H9 (cell line): ENCODE measurements around the gene ZDHHC3. TPM values are rescaled to one million over a fixed set of nuclear protein-coding genes. Genes with fewer than 3 reads are reported as not detected.

Source experiments
- DNase-seq: peaks from one replicate; pipeline ENCODE4 v3.0.0-alpha.2; 2017
- H2AFZ ChIP-seq: one replicate; pipeline ENCODE4 v1.6.1; 2013; ENCODE audit warnings: mild to moderate bottlenecking, low read length, control low read depth, moderate library complexity
- H2AK5ac ChIP-seq: 2 replicates; pipeline ENCODE4 v1.6.1; 2013; ENCODE audit warnings: low read length, control low read depth, mixed read lengths; ENCODE audit not compliant: insufficient read length
- H2BK120ac ChIP-seq: one replicate; pipeline ENCODE4 v1.6.1; 2013; ENCODE audit warnings: low read depth, mild to moderate bottlenecking, low read length, control low read depth, inconsistent platforms; ENCODE audit not compliant: poor library complexity, severe bottlenecking
- H2BK12ac ChIP-seq: 2 replicates; pipeline ENCODE4 v1.6.1; 2013; ENCODE audit warnings: low read length, control low read depth, mixed read lengths, low read depth; ENCODE audit not compliant: insufficient read length
- H2BK15ac ChIP-seq: 2 replicates; pipeline ENCODE4 v1.6.1; 2013; ENCODE audit warnings: low read depth, low read length, control low read depth
- H2BK20ac ChIP-seq: one replicate; pipeline ENCODE4 v1.6.1; 2013; ENCODE audit warnings: low read depth, mild to moderate bottlenecking, low read length, control low read depth, inconsistent platforms; ENCODE audit not compliant: poor library complexity, severe bottlenecking
- H2BK5ac ChIP-seq: 2 replicates; pipeline ENCODE4 v1.6.1; 2013; ENCODE audit warnings: low read length, control low read depth, mixed read lengths; ENCODE audit not compliant: insufficient read length
- H3K14ac ChIP-seq: 2 replicates; pipeline ENCODE4 v1.6.1; 2013; ENCODE audit warnings: low read length, control low read depth; ENCODE audit not compliant: insufficient read depth
- H3K18ac ChIP-seq: 2 replicates; pipeline ENCODE4 v1.6.1; 2013; ENCODE audit warnings: low read depth, mild to moderate bottlenecking, mixed read lengths, low read length, control low read depth; ENCODE audit not compliant: insufficient read length
- H3K23ac ChIP-seq: 2 replicates; pipeline ENCODE4 v1.6.1; 2013; ENCODE audit warnings: low read length, control low read depth, mixed read lengths, low read depth; ENCODE audit not compliant: insufficient read length
- H3K23me2 ChIP-seq: 2 replicates; pipeline ENCODE4 v1.6.1; 2013; ENCODE audit warnings: low read depth, mild to moderate bottlenecking, mixed read lengths, low read length, control low read depth; ENCODE audit not compliant: insufficient read length, poor library complexity, severe bottlenecking
- H3K27ac ChIP-seq: 2 replicates; pipeline ENCODE4 v1.5.1; 2013; ENCODE audit warnings: low read length, control low read depth, mixed read lengths, low read depth; ENCODE audit not compliant: insufficient read length
- H3K27me3 ChIP-seq: 2 replicates; pipeline ENCODE4 v1.6.1; 2013; ENCODE audit warnings: low read length, control low read depth, inconsistent platforms; ENCODE audit not compliant: insufficient read depth
- H3K4ac ChIP-seq: 2 replicates; pipeline ENCODE4 v1.6.1; 2013; ENCODE audit warnings: low read depth, mild to moderate bottlenecking, control low read depth, inconsistent platforms, low read length, moderate library complexity
- H3K4me1 ChIP-seq: 2 replicates; pipeline ENCODE4 v1.6.1; 2013; ENCODE audit warnings: low read length, control low read depth, inconsistent platforms; ENCODE audit not compliant: insufficient read depth
- H3K4me2 ChIP-seq: 2 replicates; pipeline ENCODE4 v1.6.1; 2013; ENCODE audit warnings: low read length, control low read depth, mixed read lengths; ENCODE audit not compliant: insufficient read length, insufficient read depth
- H3K56ac ChIP-seq: 2 replicates; pipeline ENCODE4 v1.6.1; 2013; ENCODE audit warnings: low read depth, mild to moderate bottlenecking, mixed read lengths, low read length, control low read depth; ENCODE audit not compliant: insufficient read length
- H3K79me1 ChIP-seq: 2 replicates; pipeline ENCODE4 v1.6.1; 2013; ENCODE audit warnings: low read depth, mild to moderate bottlenecking, moderate library complexity, low read length, control low read depth, inconsistent platforms; ENCODE audit not compliant: insufficient read depth, poor library complexity, severe bottlenecking
- H3K79me2 ChIP-seq: 2 replicates; pipeline ENCODE4 v1.6.1; 2013; ENCODE audit warnings: low read length, control low read depth, inconsistent platforms; ENCODE audit not compliant: insufficient read depth
- H3K9ac ChIP-seq: 2 replicates; pipeline ENCODE4 v1.6.1; 2013; ENCODE audit warnings: low read length, control low read depth, mixed read lengths; ENCODE audit not compliant: insufficient read length; ENCODE audit errors: extremely low read depth
- H3K9me3 ChIP-seq: one replicate; pipeline ENCODE4 v1.6.1; 2013; ENCODE audit warnings: low read depth, low read length, inconsistent platforms; ENCODE audit not compliant: control insufficient read depth
- H3T11ph ChIP-seq: one replicate; pipeline ENCODE4 v1.6.1; 2013; ENCODE audit warnings: mild to moderate bottlenecking, low read length, control low read depth, inconsistent platforms
- H4K20me1 ChIP-seq: one replicate; pipeline ENCODE4 v1.6.1; 2013; ENCODE audit not compliant: control insufficient read depth, insufficient read length, insufficient read depth
- H4K5ac ChIP-seq: 2 replicates; pipeline ENCODE4 v1.6.1; 2013; ENCODE audit warnings: low read depth, mild to moderate bottlenecking, mixed read lengths, low read length, control low read depth; ENCODE audit not compliant: insufficient read length
- H4K8ac ChIP-seq: replicated peaks from 2 replicates; pipeline ENCODE4 v1.6.1; 2013; ENCODE audit warnings: low read length, control low read depth, mixed read lengths, low read depth; ENCODE audit not compliant: insufficient read length
- H4K91ac ChIP-seq: 2 replicates; pipeline ENCODE4 v1.6.1; 2013; ENCODE audit warnings: low read depth, mild to moderate bottlenecking, moderate library complexity, mixed read lengths, low read length, control low read depth; ENCODE audit not compliant: insufficient read length
- H3K27ac Mint-ChIP-seq, 3 experiments: 2 replicates in 2 of 3; 3 replicates in 1 of 3; pipeline ENCODE4 v1.8.0; 2020 to 2021; ENCODE audit warnings: mixed read lengths in 3 of 3, mild to moderate bottlenecking in 1 of 3, moderate library complexity in 1 of 3
- H3K27me3 Mint-ChIP-seq: 2 replicates; pipeline ENCODE4 v1.8.0; 2021; ENCODE audit warnings: low read depth, mild to moderate bottlenecking, moderate library complexity, mixed read lengths
- H3K36me3 Mint-ChIP-seq, 3 experiments: 2 replicates in 2 of 3; 3 replicates in 1 of 3; pipeline ENCODE4 v1.8.0; 2020 to 2021; ENCODE audit warnings: low read depth in 3 of 3, mixed read lengths in 3 of 3; ENCODE audit not compliant: insufficient read depth in 1 of 3
- H3K4me1 Mint-ChIP-seq, 2 experiments: 2 replicates each; pipeline ENCODE4 v1.8.0; 2020; ENCODE audit warnings: mixed read lengths in 2 of 2
- H3K4me3 Mint-ChIP-seq, 2 experiments: 2 replicates in 1 of 2; 3 replicates in 1 of 2; pipeline ENCODE4 v1.8.0; 2020 to 2021; ENCODE audit warnings: mild to moderate bottlenecking in 2 of 2, mixed read lengths in 2 of 2, moderate library complexity in 1 of 2
- H3K9me3 Mint-ChIP-seq, 2 experiments: 2 replicates in 1 of 2; 3 replicates in 1 of 2; pipeline ENCODE4 v1.8.0; 2020; ENCODE audit warnings: mild to moderate bottlenecking in 2 of 2, mixed read lengths in 2 of 2, moderate library complexity in 1 of 2
- WGBS: extraction: QIAGEN DNeasy Blood & Tissue Kit; methylation state at CpG from one replicate; pipeline ENCODE4 v1.1.7; 2013; ENCODE audit warnings: missing lambda C conversion rate, low lambda C conversion rate, mixed read lengths; ENCODE audit not compliant: insufficient read length; ENCODE audit errors: extremely low coverage; 5-methylcytosine and 5-hydroxymethylcytosine counted together
- total RNA-seq: library from RNA; stranded (reverse); gene quantifications from 2 replicates; pipeline ENCODE4 v1.2.1, GENCODE V29; 2021
- TF ChIP-seq, protein P1 (sequence below): fragments of 200-600 bp; sonication (generic); conservative IDR thresholded peaks from 3 replicates; pipeline ENCODE4 v1.8.0; 2021; ENCODE audit warnings: antibody characterized with exemption, mild to moderate bottlenecking

ZDHHC3 gene
- total RNA-seq, 1 experiment from 2014 or later, result 71.3 TPM

GRCh38 chr3:44970926-44971490 is 5.0 kb downstream of the ZDHHC3 start:
- DNase-seq, result no peak
- Histone ChIP-seq H3K79me1 (peaks cover 6% of the 10 kb centered on the region), H3K56ac (no peak overlapping the region), H3K79me2 (peaks cover 13% of the 10 kb centered on the region; the same call in 1 of the 2 replicates), H2BK15ac (no peak overlapping the region), H3K9ac (no peak overlapping the region), H4K20me1 (no peaks in the 10 kb centered on the region), H4K5ac (no peak overlapping the region), H2BK12ac (no peak overlapping the region), H4K8ac (no peak overlapping the region), H3K4ac (no peak overlapping the region), H4K91ac (no peak overlapping the region), H2BK20ac (no peak overlapping the region), H2AK5ac (no peak overlapping the region), H2AFZ (no peak overlapping the region), H3K18ac (no peak overlapping the region), H3K4me1 (0 out of 2 replicates have a peak, but pooled peaks cover 7% of the 10 kb centered on the region), H3K14ac (no peak overlapping the region), H2BK120ac (no peak overlapping the region), H3K9me3 (no peaks in the 10 kb centered on the region), H3K23me2 (peaks cover 5% of the 10 kb centered on the region), H3K27ac (no peak overlapping the region), H2BK5ac (no peak overlapping the region), H3K27me3 (no peaks in the 10 kb centered on the region), H3K4me2 (no peak overlapping the region), H3T11ph (no peak overlapping the region), H3K23ac (no peak overlapping the region)
- Mint-ChIP-seq H3K36me3 (no peaks in the 10 kb centered on the region; a peak in 1 of 7 replicates), H3K9me3 (no peaks in the 10 kb centered on the region), H3K27me3 (no peaks in the 10 kb centered on the region), H3K27ac (no peak overlapping the region), H3K4me3 (no peak overlapping the region), H3K4me1 (peaks cover 11 to 19% of the 10 kb centered on the region in 2 experiments)
- TF ChIP-seq, protein P1, sequence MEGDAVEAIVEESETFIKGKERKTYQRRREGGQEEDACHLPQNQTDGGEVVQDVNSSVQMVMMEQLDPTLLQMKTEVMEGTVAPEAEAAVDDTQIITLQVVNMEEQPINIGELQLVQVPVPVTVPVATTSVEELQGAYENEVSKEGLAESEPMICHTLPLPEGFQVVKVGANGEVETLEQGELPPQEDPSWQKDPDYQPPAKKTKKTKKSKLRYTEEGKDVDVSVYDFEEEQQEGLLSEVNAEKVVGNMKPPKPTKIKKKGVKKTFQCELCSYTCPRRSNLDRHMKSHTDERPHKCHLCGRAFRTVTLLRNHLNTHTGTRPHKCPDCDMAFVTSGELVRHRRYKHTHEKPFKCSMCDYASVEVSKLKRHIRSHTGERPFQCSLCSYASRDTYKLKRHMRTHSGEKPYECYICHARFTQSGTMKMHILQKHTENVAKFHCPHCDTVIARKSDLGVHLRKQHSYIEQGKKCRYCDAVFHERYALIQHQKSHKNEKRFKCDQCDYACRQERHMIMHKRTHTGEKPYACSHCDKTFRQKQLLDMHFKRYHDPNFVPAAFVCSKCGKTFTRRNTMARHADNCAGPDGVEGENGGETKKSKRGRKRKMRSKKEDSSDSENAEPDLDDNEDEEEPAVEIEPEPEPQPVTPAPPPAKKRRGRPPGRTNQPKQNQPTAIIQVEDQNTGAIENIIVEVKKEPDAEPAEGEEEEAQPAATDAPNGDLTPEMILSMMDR, result no peak
- WGBS, result no CpG with 5 or more reads among the region's 3 CpGs
